ENCODE measurements around the gene PREX1. TPM values are rescaled to one million over a fixed set of nuclear protein-coding genes. Genes with fewer than 3 reads are reported as not detected.

Gene PREX1
- total RNA-seq, 1 donor from 2014 or later, result 78.2 TPM

- TF ChIP-seq, protein P1, sequence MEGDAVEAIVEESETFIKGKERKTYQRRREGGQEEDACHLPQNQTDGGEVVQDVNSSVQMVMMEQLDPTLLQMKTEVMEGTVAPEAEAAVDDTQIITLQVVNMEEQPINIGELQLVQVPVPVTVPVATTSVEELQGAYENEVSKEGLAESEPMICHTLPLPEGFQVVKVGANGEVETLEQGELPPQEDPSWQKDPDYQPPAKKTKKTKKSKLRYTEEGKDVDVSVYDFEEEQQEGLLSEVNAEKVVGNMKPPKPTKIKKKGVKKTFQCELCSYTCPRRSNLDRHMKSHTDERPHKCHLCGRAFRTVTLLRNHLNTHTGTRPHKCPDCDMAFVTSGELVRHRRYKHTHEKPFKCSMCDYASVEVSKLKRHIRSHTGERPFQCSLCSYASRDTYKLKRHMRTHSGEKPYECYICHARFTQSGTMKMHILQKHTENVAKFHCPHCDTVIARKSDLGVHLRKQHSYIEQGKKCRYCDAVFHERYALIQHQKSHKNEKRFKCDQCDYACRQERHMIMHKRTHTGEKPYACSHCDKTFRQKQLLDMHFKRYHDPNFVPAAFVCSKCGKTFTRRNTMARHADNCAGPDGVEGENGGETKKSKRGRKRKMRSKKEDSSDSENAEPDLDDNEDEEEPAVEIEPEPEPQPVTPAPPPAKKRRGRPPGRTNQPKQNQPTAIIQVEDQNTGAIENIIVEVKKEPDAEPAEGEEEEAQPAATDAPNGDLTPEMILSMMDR (IDR thresholded peaks at IDR 0.05), result no peak
- Histone ChIP-seq H3K4me3 (no peak overlapping the region), H3K4me1 (no peaks in the 10 kb centered on the region), H3K27me3 (ENCODE audit: low read depth) (no peaks in the 10 kb centered on the region), H3K27ac (no peak overlapping the region), H3K36me3 (peaks cover 39% of the 10 kb centered on the region), H3K9me3 (no peaks in the 10 kb centered on the region)
- no peak for ATAC-seq
- no peak for DNase-seq
- intact Hi-C loops (cut with DNase I), result no loop called here
Measured at GRCh38 chr20:48669946-48670605, 157.7 kb downstream of the PREX1 start.

- Histone ChIP-seq H3K4me1 (no peaks in the 10 kb centered on the region), H3K27ac (no peak overlapping the region), H3K9me3 (no peaks in the 10 kb centered on the region), H3K4me3 (no peak overlapping the region), H3K27me3 (ENCODE audit: low read depth) (no peaks in the 10 kb centered on the region), H3K36me3 (peaks cover 26% of the 10 kb centered on the region)
- DNase-seq (no peak), ATAC-seq (peak; percentile 49 to 58)
- TF ChIP-seq, protein P1 (IDR thresholded peaks at IDR 0.05), result no peak
- intact Hi-C loops (cut with DNase I), result no loop called here
Measured at GRCh38 chr20:48668451-48668946, 159.3 kb downstream of the PREX1 start.

GRCh38 chr20:48667889-48668413, 159.8 kb downstream of the PREX1 start:
- H3K9me3 ChIP-seq, result no peaks in the 10 kb centered on the region
- DNase-seq (no peak), ATAC-seq (peak in 1 of 2 donors; percentile 6)
- peaks cover 28% of the 10 kb centered on the region for H3K36me3 ChIP-seq
- intact Hi-C loops (cut with DNase I), result no loop called here
- H3K27me3 ChIP-seq (ENCODE audit: low read depth), result no peaks in the 10 kb centered on the region
- TF ChIP-seq, protein P1 (IDR thresholded peaks at IDR 0.05), result no peak
- no peak overlapping the region for H3K27ac ChIP-seq
- H3K4me3 ChIP-seq, result no peak overlapping the region
- H3K4me1 ChIP-seq, result no peaks in the 10 kb centered on the region

GRCh38 chr20:48667481-48667880, 160.3 kb downstream of the PREX1 start:
- Histone ChIP-seq H3K27me3 (ENCODE audit: low read depth) (no peaks in the 10 kb centered on the region), H3K4me1 (no peaks in the 10 kb centered on the region), H3K4me3 (no peak overlapping the region), H3K9me3 (no peaks in the 10 kb centered on the region), H3K36me3 (peaks cover 26% of the 10 kb centered on the region), H3K27ac (no peak overlapping the region)
- ATAC-seq, result no peak
- no peak for DNase-seq
- intact Hi-C loops (cut with DNase I), result no loop called here
- TF ChIP-seq, protein P1 (IDR thresholded peaks at IDR 0.05), result no peak

DNA sequence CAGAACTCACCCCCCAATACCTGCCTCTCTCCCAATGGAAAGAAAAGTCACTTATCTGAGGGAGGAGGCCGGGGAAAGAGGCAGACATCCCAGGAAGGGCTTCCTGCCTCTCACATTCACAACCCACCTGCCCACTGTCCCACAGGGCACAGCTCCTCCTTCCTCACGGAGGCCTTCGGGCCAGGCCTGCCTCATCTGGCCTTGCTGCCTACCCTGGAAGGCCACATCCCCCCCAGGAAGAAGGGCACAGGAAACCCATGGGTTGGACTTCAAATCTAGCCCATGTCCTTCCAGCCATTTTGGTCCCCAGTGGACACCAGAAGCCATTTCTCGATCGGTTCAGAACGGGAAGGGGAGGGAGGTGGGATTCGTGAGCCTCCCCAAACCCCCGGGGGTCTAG, 162.0 kb downstream of the PREX1 start:
- ATAC-seq (no peak), DNase-seq (no peak)
- peaks cover 25% of the 10 kb centered on the region for H3K36me3 ChIP-seq

More for the DNA sequence above, 162.0 kb downstream of the PREX1 start:
- intact Hi-C loops (cut with DNase I), result no loop called here
- no peak overlapping the region for H3K27ac ChIP-seq
- H3K4me1 ChIP-seq, result no peaks in the 10 kb centered on the region
- TF ChIP-seq, protein P1 (IDR thresholded peaks at IDR 0.05), result no peak
- no peaks in the 10 kb centered on the region for H3K27me3 ChIP-seq (ENCODE audit: low read depth)
- H3K4me3 ChIP-seq, result no peak overlapping the region
- H3K9me3 ChIP-seq, result no peaks in the 10 kb centered on the region

Data from lower lobe of right lung (tissue), 2 donors.